ENCODE results near the gene WDR64. TPM values are rescaled to one million over a fixed set of nuclear protein-coding genes. Genes with fewer than 3 reads are reported as not detected.
A peak's percentile ranks its signal among the peaks of the same experiment; 100 is the strongest.

WDR64 gene
- total RNA-seq, 1 experiment from 2014 or later: not detected

DNA sequence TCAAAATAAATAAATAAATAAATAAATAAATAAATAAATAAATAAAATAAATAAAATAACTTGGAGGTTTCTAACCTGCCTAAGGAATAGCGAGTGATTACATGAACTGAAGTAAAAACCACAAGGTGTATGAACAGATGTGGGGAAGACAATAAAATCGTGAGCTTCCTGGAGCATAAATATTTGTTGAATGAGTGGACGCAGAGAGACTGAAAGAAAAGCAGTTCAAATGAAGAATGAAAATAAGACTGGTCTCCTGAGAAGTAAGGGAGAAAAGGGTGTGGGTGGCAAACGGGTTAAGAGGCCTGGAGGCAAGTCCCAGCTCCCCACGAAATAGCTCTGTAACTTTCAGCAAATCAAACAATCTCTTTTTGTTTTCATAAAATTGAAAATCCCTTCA is 45.5 kb upstream of the WDR64 start:
- no peak overlapping the region for H2AFZ ChIP-seq
- H3K27me3 ChIP-seq (ENCODE audit: insufficient read depth, low read depth): no peaks in the 10 kb centered on the region
- H3K36me3 ChIP-seq (ENCODE audit: low read depth): peaks cover 9% of the 10 kb centered on the region; the same call in 1 of the 2 replicates
- no peaks in the 10 kb centered on the region; the same call in 1 of the 2 replicates for H3K9me3 ChIP-seq (ENCODE audit: insufficient read depth, low read depth)
- H3K27ac ChIP-seq: no peak overlapping the region
- TF ChIP-seq, protein P1, sequence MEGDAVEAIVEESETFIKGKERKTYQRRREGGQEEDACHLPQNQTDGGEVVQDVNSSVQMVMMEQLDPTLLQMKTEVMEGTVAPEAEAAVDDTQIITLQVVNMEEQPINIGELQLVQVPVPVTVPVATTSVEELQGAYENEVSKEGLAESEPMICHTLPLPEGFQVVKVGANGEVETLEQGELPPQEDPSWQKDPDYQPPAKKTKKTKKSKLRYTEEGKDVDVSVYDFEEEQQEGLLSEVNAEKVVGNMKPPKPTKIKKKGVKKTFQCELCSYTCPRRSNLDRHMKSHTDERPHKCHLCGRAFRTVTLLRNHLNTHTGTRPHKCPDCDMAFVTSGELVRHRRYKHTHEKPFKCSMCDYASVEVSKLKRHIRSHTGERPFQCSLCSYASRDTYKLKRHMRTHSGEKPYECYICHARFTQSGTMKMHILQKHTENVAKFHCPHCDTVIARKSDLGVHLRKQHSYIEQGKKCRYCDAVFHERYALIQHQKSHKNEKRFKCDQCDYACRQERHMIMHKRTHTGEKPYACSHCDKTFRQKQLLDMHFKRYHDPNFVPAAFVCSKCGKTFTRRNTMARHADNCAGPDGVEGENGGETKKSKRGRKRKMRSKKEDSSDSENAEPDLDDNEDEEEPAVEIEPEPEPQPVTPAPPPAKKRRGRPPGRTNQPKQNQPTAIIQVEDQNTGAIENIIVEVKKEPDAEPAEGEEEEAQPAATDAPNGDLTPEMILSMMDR (conservative IDR thresholded peaks at IDR 0.05): no peak
- no peak for TF ChIP-seq EZH2 (IDR thresholded peaks at IDR 0.05; ENCODE audit: low read depth)
- no peaks in the 10 kb centered on the region for H3F3A ChIP-seq (ENCODE audit: insufficient read depth, low read depth)
- ChIA-PET CTCF (interaction anchor here (0.6 kb wide), 1 partner anchor 228 kb away, joined by 3 read pairs; no protein-coding TSS in a partner anchor), POLR2A (ENCODE audit: unreplicated experiment) (interaction anchor here (0.6 to 0.7 kb wide), 2 partner anchors 838 to 970 kb away, joined by 3 to 6 read pairs; no protein-coding TSS in a partner anchor)
- H3K4me1 ChIP-seq (replicated peaks; ENCODE audit: insufficient read depth): peaks cover 30% of the 10 kb centered on the region
- H3K4me3 ChIP-seq: no peak overlapping the region
- no TSS peak for BruUV-seq (replicated peaks)
- intact Hi-C loops (cut with micrococcal nuclease; ENCODE audit: unreplicated experiment): no loop called here
- peak; percentile 30 to 64 for DNase-seq
- H3K79me2 ChIP-seq (ENCODE audit: low read depth): no peaks in the 10 kb centered on the region
- H3K9me2 ChIP-seq (ENCODE audit: insufficient read depth): no peaks in the 10 kb centered on the region
- no peaks in the 10 kb centered on the region for H4K20me1 ChIP-seq (ENCODE audit: insufficient read depth)
- no peak overlapping the region for H3K4me2 ChIP-seq

GRCh38 chr1:241607497-241607896 is 44.6 kb upstream of the WDR64 start:
- Histone ChIP-seq H3K9me2 (ENCODE audit: insufficient read depth) (no peaks in the 10 kb centered on the region), H2AFZ (no peak overlapping the region), H3K9me3 (ENCODE audit: insufficient read depth, low read depth) (no peaks in the 10 kb centered on the region; the same call in 1 of the 2 replicates), H3F3A (ENCODE audit: insufficient read depth, low read depth) (no peaks in the 10 kb centered on the region), H3K4me3 (no peak overlapping the region), H3K4me1 (replicated peaks; ENCODE audit: insufficient read depth) (peaks cover 39% of the 10 kb centered on the region), H3K4me2 (no peak overlapping the region), H3K36me3 (ENCODE audit: low read depth) (peaks cover 7% of the 10 kb centered on the region; the same call in 1 of the 2 replicates), H4K20me1 (ENCODE audit: insufficient read depth) (no peaks in the 10 kb centered on the region), H3K27ac (no peak overlapping the region), H3K27me3 (ENCODE audit: insufficient read depth, low read depth) (no peaks in the 10 kb centered on the region), H3K79me2 (ENCODE audit: low read depth) (no peaks in the 10 kb centered on the region)
- DNase-seq: no peak
- ChIA-PET CTCF (no interaction called here), POLR2A (ENCODE audit: unreplicated experiment) (no interaction called here)
- intact Hi-C loops (cut with micrococcal nuclease; ENCODE audit: unreplicated experiment): no loop called here
- no TSS peak for BruUV-seq (replicated peaks)
- no peak for TF ChIP-seq EZH2 (IDR thresholded peaks at IDR 0.05; ENCODE audit: low read depth)
- TF ChIP-seq, protein P1 (conservative IDR thresholded peaks at IDR 0.05): no peak

GRCh38 chr1:241608379-241609033 is 43.6 kb upstream of the WDR64 start:
- H3K4me1 ChIP-seq (replicated peaks; ENCODE audit: insufficient read depth): peaks cover 49% of the 10 kb centered on the region
- no peak overlapping the region for H3K4me3 ChIP-seq
- CTCF ChIA-PET: no interaction called here
- no peak overlapping the region for H2AFZ ChIP-seq
- H3F3A ChIP-seq (ENCODE audit: insufficient read depth, low read depth): no peaks in the 10 kb centered on the region
- POLR2A ChIA-PET (ENCODE audit: unreplicated experiment): no interaction called here
- H3K9me2 ChIP-seq (ENCODE audit: insufficient read depth): no peaks in the 10 kb centered on the region
- TF ChIP-seq, protein P1 (conservative IDR thresholded peaks at IDR 0.05): no peak
- no peak for TF ChIP-seq EZH2 (IDR thresholded peaks at IDR 0.05; ENCODE audit: low read depth)
- no peaks in the 10 kb centered on the region for H3K27me3 ChIP-seq (ENCODE audit: insufficient read depth, low read depth)
- no peaks in the 10 kb centered on the region for H3K79me2 ChIP-seq (ENCODE audit: low read depth)
- H4K20me1 ChIP-seq (ENCODE audit: insufficient read depth): no peaks in the 10 kb centered on the region
- intact Hi-C loops (cut with micrococcal nuclease; ENCODE audit: unreplicated experiment): no loop called here
- DNase-seq: no peak
- H3K9me3 ChIP-seq (ENCODE audit: insufficient read depth, low read depth): no peaks in the 10 kb centered on the region; the same call in 1 of the 2 replicates
- 0 out of 2 replicates have a peak, but pooled peaks cover 2% of the 10 kb centered on the region for H3K36me3 ChIP-seq (ENCODE audit: low read depth)
- H3K27ac ChIP-seq: no peak overlapping the region
- no TSS peak for BruUV-seq (replicated peaks)
- H3K4me2 ChIP-seq: no peak overlapping the region
